ENCODE results near the gene EXOC8. TPM values are rescaled to one million over a fixed set of nuclear protein-coding genes. Genes with fewer than 3 reads are reported as not detected.

EXOC8 gene
- polyA plus RNA-seq, 2 of the 4 experiments (the other 2 are of a cell fraction): 7.7 to 9.8 TPM

- FAIRE-seq: no peak
- no peaks in the 10 kb centered on the region for H3K4me1 ChIP-seq
- ATAC-seq: no peak
- 65% methylated on average over 5 of the region's 5 CpGs for WGBS (ENCODE audit: missing lambda C conversion rate)
- no peaks in the 10 kb centered on the region for H3K9me3 ChIP-seq
- TF ChIP-seq JUNB (IDR thresholded peaks at IDR 0.05) (no peak), HDAC2 (IDR thresholded peaks at IDR 0.05) (no peak), TFCP2L1 (CRISPR knock-in tag; IDR thresholded peaks at IDR 0.05) (no peak), HES2 (IDR thresholded peaks at IDR 0.05) (no peak), BHLHE40 (IDR thresholded peaks at IDR 0.05; ENCODE audit: low read depth, low read length) (no peak), KDM5A (IDR thresholded peaks at IDR 0.05) (no peak), ELK1 (IDR thresholded peaks at IDR 0.05; ENCODE audit: low read depth, low read length) (no peak), NFE2L2 (conservative IDR thresholded peaks at IDR 0.05; ENCODE audit: low read length) (no peak), MAFK (IDR thresholded peaks at IDR 0.05; ENCODE audit: partially characterized antibody) (no peak), POLR2AphosphoS2 (conservative IDR thresholded peaks at IDR 0.05; ENCODE audit: low read length) (no peak), MAX (IDR thresholded peaks at IDR 0.05) (no peak), SMC3 (IDR thresholded peaks at IDR 0.05) (no peak), FOXS1 (CRISPR knock-in tag; IDR thresholded peaks at IDR 0.05) (no peak), SREBF2 (IDR thresholded peaks at IDR 0.05) (no peak), ZNF302 (CRISPR knock-in tag; IDR thresholded peaks at IDR 0.05) (no peak), BCL3 (IDR thresholded peaks at IDR 0.05) (no peak)
- ChIA-PET POLR2A (interaction anchor here (1.3 kb wide), 1 partner anchor 13 kb away, joined by 5 read pairs; the partner anchor contains the start of genes EXOC8 and SPRTN), CTCF (no interaction called here)
- H3K4me2 ChIP-seq: no peak overlapping the region
- no peak overlapping the region for H3K27ac ChIP-seq
- H3K4me3 ChIP-seq: no peak overlapping the region
- DNase-seq (ENCODE audit: low read depth in 1 of 2, low spot score in 1 of 2): no peak
Observed at GRCh38 chr1:231324660-231325059, 13.0 kb downstream of the EXOC8 start.

- Histone ChIP-seq H3K9me3 (no peaks in the 10 kb centered on the region), H3K4me3 (no peak overlapping the region), H3K4me1 (no peaks in the 10 kb centered on the region), H3K4me2 (no peak overlapping the region), H3K27ac (no peak overlapping the region)
- ATAC-seq (no peak), FAIRE-seq (no peak), DNase-seq (ENCODE audit: low read depth in 1 of 2, low spot score in 1 of 2) (no peak)
- no peak for TF ChIP-seq CHD2 (IDR thresholded peaks at IDR 0.05; ENCODE audit: low read length, partially characterized antibody)
- TF ChIP-seq CEBPB (IDR thresholded peaks at IDR 0.05): no peak
- TF ChIP-seq ZSCAN20 (CRISPR knock-in tag; IDR thresholded peaks at IDR 0.05): no peak
- TF ChIP-seq ZFP36 (IDR thresholded peaks at IDR 0.05; ENCODE audit: borderline replicate concordance, partially characterized antibody): no peak
- no peak for TF ChIP-seq BHLHE40 (IDR thresholded peaks at IDR 0.05; ENCODE audit: low read depth, low read length)
- no peak for TF ChIP-seq HOXA7 (CRISPR knock-in tag; IDR thresholded peaks at IDR 0.05)
- no peak for TF ChIP-seq PBX3 (IDR thresholded peaks at IDR 0.05)
- TF ChIP-seq HOXB5 (CRISPR knock-in tag; IDR thresholded peaks at IDR 0.05): no peak
- TF ChIP-seq BCL3 (IDR thresholded peaks at IDR 0.05): no peak
- no peak for TF ChIP-seq E2F6 (IDR thresholded peaks at IDR 0.05; ENCODE audit: borderline replicate concordance, low read depth)
- TF ChIP-seq HEYL (CRISPR knock-in tag; IDR thresholded peaks at IDR 0.05): no peak
- TF ChIP-seq NR3C1 (IDR thresholded peaks at IDR 0.05): no peak
- TF ChIP-seq NFE2L2 (conservative IDR thresholded peaks at IDR 0.05; ENCODE audit: low read length): no peak
- no peak for TF ChIP-seq USF2 (IDR thresholded peaks at IDR 0.05)
- TF ChIP-seq RNF2 (IDR thresholded peaks at IDR 0.05; ENCODE audit: borderline replicate concordance, low read depth): no peak
- TF ChIP-seq ZC3H11A (IDR thresholded peaks at IDR 0.05): no peak
- POLR2A ChIA-PET: no interaction called here
- CTCF ChIA-PET: no interaction called here
- 68% methylated on average over 7 of the region's 7 CpGs for WGBS (ENCODE audit: missing lambda C conversion rate)
Observed at GRCh38 chr1:231322880-231323530, 14.6 kb downstream of the EXOC8 start.
